GM12891 (cell line): ENCODE measurements around the gene WIPF1.
A peak's percentile ranks its signal among the peaks of the same experiment; 100 is the strongest.

Experiments
- DNase-seq: peaks from one replicate; pipeline ENCODE4 v3.0.0; 2011; ENCODE audit warnings: low spot score; ENCODE audit not compliant: insufficient read length
- FAIRE-seq: peaks from 2 replicates; lab custom pipeline; 2011; peaks lifted over from hg19 to GRCh38; lab: Jason Lieb, UNC
- PAX5 ChIP-seq: IDR thresholded peaks from 2 replicates; pipeline ENCODE4 v1.6.1; 2011; ENCODE audit warnings: low read length, moderate library complexity, mild to moderate bottlenecking; ENCODE audit not compliant: insufficient read depth, severe bottlenecking
- POLR2A ChIP-seq: IDR thresholded peaks from 2 replicates; pipeline ENCODE4 v1.6.1; 2011; ENCODE audit warnings: low read depth, low read length, control low read depth
- POLR2AphosphoS5 ChIP-seq: IDR thresholded peaks from 2 replicates; pipeline ENCODE4 v1.6.1; 2011; ENCODE audit warnings: low read depth, low read length, control low read depth
- POU2F2 ChIP-seq: IDR thresholded peaks from 2 replicates; pipeline ENCODE4 v1.6.1; 2011; ENCODE audit warnings: low read depth, mild to moderate bottlenecking, control low read depth, low read length, moderate library complexity
- SPI1 ChIP-seq: IDR thresholded peaks from 2 replicates; pipeline ENCODE4 v1.6.1; 2011; ENCODE audit warnings: low read depth, low read length, control low read depth
- TAF1 ChIP-seq: IDR thresholded peaks from 2 replicates; pipeline ENCODE4 v1.6.1; 2011; ENCODE audit warnings: low read depth, low read length, control low read depth

WIPF1 gene

DNA sequence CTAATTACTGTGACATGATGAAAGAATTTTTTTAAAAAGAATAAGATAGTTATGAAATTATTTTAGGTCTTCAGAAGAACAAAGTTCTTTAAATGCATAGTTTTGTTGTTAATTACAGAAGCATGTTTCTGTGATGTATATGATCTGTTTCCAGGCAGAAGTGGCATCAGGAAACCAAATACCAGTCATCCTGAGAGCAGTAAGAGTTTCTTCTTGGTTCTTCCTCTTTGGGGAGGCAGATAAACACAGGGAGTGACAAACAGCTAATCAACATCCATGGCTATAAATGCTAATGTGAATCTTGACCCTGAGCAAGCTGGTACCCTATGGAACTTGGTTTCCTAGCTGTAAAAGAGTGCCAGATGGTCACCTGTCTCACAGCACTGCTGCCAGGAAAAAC is 29.2 kb downstream of the WIPF1 start:
- peak; percentile 45 for FAIRE-seq

DNA sequence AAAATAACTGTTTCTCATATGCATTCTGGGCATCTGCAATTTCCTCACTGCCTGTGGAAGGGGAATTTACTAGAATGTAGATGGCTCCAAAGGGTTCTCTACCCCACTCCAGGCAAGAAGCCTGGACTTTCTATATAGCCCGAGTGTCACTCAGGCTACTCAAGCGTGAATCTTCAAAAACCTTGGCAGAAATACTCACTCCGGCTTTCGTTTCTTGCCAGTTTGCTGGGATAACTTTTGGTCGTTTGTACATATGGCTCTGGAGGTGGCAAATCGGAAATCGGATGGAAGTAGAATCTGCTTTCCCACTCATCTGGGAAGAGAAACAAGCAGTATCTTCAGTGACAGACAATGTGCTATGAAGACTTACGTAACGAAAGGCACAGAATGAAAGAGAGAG is 30.7 kb downstream of the WIPF1 start:
- no peak for TF ChIP-seq POLR2A
- no peak for TF ChIP-seq POU2F2
- no peak for TF ChIP-seq POLR2AphosphoS5
- no peak for TF ChIP-seq PAX5
- no peak for TF ChIP-seq TAF1
- FAIRE-seq (no peak), DNase-seq (no peak)

More for the DNA sequence above, 29.2 kb downstream of the WIPF1 start:
- no peak for DNase-seq
- no peak for TF ChIP-seq POU2F2
- peak; percentile 22; the same call in 1 of the 2 replicates for TF ChIP-seq SPI1

DNA sequence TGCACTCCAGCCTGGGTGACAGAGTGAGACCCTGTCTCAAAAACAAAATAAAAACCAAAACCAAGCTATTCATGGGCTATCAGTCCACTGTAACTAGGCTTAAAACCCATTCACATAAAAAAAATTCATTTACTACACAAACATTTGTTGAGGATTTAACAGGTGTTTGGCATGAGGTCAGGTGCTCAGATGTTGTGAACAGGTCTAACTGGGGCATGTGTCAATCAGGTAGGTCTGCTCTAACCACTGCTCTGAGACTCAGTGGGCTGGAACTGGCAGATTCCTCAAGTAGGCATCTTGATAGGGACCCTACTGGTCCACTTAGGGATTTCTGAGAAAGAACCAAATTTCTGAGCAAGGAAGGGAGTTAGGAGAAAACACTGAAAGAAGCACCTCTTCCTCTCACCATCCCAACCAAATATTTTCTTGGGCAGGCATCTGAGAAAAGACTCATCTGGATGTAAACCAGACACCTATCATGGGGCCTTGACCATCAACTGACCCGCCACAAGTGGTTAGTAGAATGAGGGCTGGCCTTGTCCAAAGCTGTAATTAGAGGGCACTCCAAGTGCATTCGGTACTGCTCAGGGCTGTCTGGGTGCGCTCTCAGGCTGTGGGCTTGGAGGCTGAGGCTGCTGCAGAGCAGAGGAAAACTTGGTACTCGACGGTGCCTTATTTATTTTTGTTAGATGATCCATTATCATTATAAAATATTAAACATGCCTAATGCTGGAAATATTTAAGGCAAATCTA is 33.9 kb downstream of the WIPF1 start:
- DNase-seq (no peak), FAIRE-seq (no peak)
- TF ChIP-seq POLR2A, result no peak
- TF ChIP-seq POLR2AphosphoS5, result no peak
- TF ChIP-seq PAX5, result no peak
- no peak for TF ChIP-seq SPI1
- no peak for TF ChIP-seq POU2F2
- TF ChIP-seq TAF1, result no peak

DNA sequence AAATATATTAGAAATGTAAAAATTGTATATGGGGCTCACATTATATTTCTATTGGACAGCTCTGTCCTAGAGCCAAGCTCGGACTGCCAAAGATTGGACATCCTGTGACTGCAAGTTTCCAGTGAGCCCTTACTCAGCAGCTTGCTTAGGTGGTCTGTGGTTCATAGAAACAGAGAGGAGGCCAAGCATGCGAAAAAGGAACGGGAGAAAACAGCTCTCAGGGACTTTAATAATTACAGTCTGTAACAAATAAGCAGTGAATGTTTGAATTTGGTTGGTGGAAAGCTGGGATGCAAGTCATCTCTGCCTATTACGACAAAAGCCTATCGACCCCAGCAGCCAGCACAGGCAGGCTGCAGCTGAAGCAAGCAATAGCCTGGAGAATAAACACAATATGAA is 35.6 kb downstream of the WIPF1 start:
- no peak for DNase-seq
- no peak for FAIRE-seq
- TF ChIP-seq SPI1, result no peak

- TF ChIP-seq PAX5 (no peak), POLR2AphosphoS5 (no peak), SPI1 (no peak), POU2F2 (no peak), TAF1 (no peak)
- FAIRE-seq (no peak), DNase-seq (no peak)
Measured at GRCh38 chr2:174561283-174561971, 36.2 kb downstream of the WIPF1 start.

- TF ChIP-seq POLR2AphosphoS5 (no peak), POU2F2 (no peak), PAX5 (no peak), SPI1 (no peak), POLR2A (no peak), TAF1 (no peak)
- no peak for FAIRE-seq
- no peak for DNase-seq
Measured at GRCh38 chr2:174560737-174561136, 36.9 kb downstream of the WIPF1 start.

DNA sequence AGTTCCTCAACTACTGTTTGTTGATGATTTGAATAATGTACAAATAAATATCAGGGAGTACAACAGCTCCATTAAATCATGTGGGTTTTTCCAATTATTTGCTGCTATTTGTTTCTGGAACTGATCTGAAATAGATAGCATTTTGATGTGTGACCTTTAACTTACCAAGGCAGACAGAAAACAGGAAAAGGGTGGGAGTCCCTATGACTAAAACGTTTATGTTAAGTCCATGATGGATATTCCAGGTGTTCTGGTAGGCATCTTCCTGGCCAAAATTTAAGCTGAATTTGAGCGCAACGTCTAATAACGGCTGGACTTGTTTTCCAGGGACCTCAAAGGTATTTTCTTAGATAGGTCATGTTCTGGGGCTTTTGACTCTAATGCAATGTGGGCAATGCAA is 41.6 kb downstream of the WIPF1 start:
- no peak for DNase-seq
- no peak for FAIRE-seq
- TF ChIP-seq PAX5, result no peak

DNA sequence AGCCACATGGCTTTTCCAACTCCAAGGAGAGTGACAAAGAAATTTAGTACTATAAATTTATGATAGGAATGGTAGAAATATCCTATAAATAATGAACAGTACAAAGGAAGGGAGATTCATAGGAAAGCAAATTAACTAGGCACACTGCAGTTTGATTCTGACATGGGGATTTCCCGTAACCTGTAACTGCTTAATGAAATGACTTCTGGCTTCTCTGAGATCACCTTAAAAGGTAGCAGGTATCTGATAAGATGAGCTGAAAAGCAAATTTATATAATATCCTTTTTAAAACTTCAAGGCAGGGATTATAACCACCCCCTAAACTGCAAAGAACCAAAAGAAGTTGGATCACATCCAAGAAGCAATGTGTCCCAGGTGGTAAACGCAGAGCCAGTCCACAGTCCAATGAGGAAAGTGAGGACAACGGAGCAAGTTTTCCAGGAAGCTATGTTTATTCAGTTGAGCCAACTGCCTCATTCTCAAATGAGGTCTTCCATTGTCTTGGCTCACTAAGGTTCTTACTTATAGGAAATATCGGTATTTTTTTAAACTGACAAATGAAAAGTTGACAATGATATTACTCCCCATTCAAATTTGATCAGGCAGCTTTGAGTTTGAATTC is 43.0 kb downstream of the WIPF1 start:
- DNase-seq (no peak), FAIRE-seq (peak; percentile 40)
- no peak for TF ChIP-seq PAX5
- TF ChIP-seq SPI1, result no peak
- no peak for TF ChIP-seq POLR2AphosphoS5
- TF ChIP-seq TAF1, result no peak
- no peak for TF ChIP-seq POU2F2
- no peak for TF ChIP-seq POLR2A

GRCh38 chr2:174553811-174554493 is 43.7 kb downstream of the WIPF1 start:
- no peak for DNase-seq
- peak; percentile 86 for FAIRE-seq
- peak; percentile 90 for TF ChIP-seq SPI1
- no peak for TF ChIP-seq TAF1
- TF ChIP-seq POLR2AphosphoS5, result no peak
- TF ChIP-seq PAX5, result no peak
- TF ChIP-seq POU2F2, result no peak; the same call in 1 of the 2 replicates
- TF ChIP-seq POLR2A, result no peak

- FAIRE-seq (no peak), DNase-seq (no peak)
- TF ChIP-seq PAX5, result no peak
Measured at GRCh38 chr2:174552880-174553279, 44.7 kb downstream of the WIPF1 start.
